HepG2 (cell line): ENCODE measurements around the gene PLEKHA6. TPM values are rescaled to one million over a fixed set of nuclear protein-coding genes. Genes with fewer than 3 reads are reported as not detected.

ENCODE experiments used
- ATAD3A ChIP-seq: sonication (generic); formaldehyde crosslinking; IDR thresholded peaks from 2 replicates; pipeline ENCODE4 v1.4.0; 2020; ENCODE audit warnings: missing genetic modification reagents
- IKZF1 ChIP-seq: fragments of 450-650 bp; IDR thresholded peaks from 2 replicates; pipeline ENCODE4 v1.7.1; 2016
- JUND ChIP-seq: sonication (generic); formaldehyde crosslinking; IDR thresholded peaks from 2 replicates; pipeline ENCODE4 v1.8.0; 2022; ENCODE audit warnings: mild to moderate bottlenecking, missing genetic modification reagents
- KLF11 ChIP-seq: IDR thresholded peaks from 2 replicates; pipeline ENCODE4 v1.6.1; 2016; ENCODE audit warnings: missing compliant biosample characterization
- KMT2A ChIP-seq: sonication (generic); formaldehyde crosslinking; IDR thresholded peaks from 2 replicates; pipeline ENCODE4 v1.4.0; 2020; ENCODE audit warnings: missing genetic modification reagents
- LCORL ChIP-seq, 2 experiments: fragments of 450-650 bp in 1 of 2; sonication (generic) in 1 of 2; formaldehyde crosslinking in 1 of 2; IDR thresholded peaks; 2 replicates each; pipeline versions ENCODE4 v1.5.0 to v1.6.1; 2017 to 2020; ENCODE audit warnings: antibody characterized with exemption in 1 of 2, missing genetic modification reagents in 1 of 2
- MXI1 ChIP-seq: IDR thresholded peaks from 3 replicates; pipeline ENCODE4 v1.6.1; 2012; ENCODE audit warnings: low read depth, low read length, inconsistent platforms, borderline replicate concordance
- NFATC3 ChIP-seq: sonication (generic); formaldehyde crosslinking; IDR thresholded peaks from 2 replicates; pipeline ENCODE4 v1.5.1; 2020; ENCODE audit warnings: mild to moderate bottlenecking, missing genetic modification reagents
- ZBTB38 ChIP-seq: sonication (generic); formaldehyde crosslinking; IDR thresholded peaks from 2 replicates; pipeline ENCODE4 v1.5.1; 2020; ENCODE audit warnings: mild to moderate bottlenecking, missing genetic modification reagents
- ZMYM2 ChIP-seq: sonication (generic); formaldehyde crosslinking; IDR thresholded peaks from 2 replicates; pipeline ENCODE4 v1.8.0; 2022; ENCODE audit warnings: mild to moderate bottlenecking, missing genetic modification reagents
- ZNF17 ChIP-seq: sonication (generic); formaldehyde crosslinking; IDR thresholded peaks from 2 replicates; pipeline ENCODE4 v1.5.0; 2020; ENCODE audit warnings: mild to moderate bottlenecking, missing genetic modification reagents
- ZNF335 ChIP-seq: sonication (generic); formaldehyde crosslinking; IDR thresholded peaks from 2 replicates; pipeline ENCODE4 v1.4.0; 2020; ENCODE audit warnings: missing genetic modification reagents
- ZNF510 ChIP-seq: sonication (generic); formaldehyde crosslinking; IDR thresholded peaks from 2 replicates; pipeline ENCODE4 v1.4.0; 2020; ENCODE audit warnings: low read depth, mild to moderate bottlenecking, missing genetic modification reagents
- ZNF792 ChIP-seq: IDR thresholded peaks from 2 replicates; pipeline ENCODE4 v1.6.1; 2016
- ZNF850 ChIP-seq: sonication (generic); formaldehyde crosslinking; conservative IDR thresholded peaks from 2 replicates; pipeline ENCODE4 v1.9.0; 2021; ENCODE audit warnings: mild to moderate bottlenecking, missing genetic modification reagents
- polyA plus RNA-seq, 8 experiments: library from polyadenylated mRNA; depleted of rRNA in 3 of 8; stranded (reverse) in 7 of 8; unstranded in 1 of 8; fragments of >200 nt; fragmentation: Illumina TruSeq in 4 of 8; extraction: Trizol in 4 of 8; gene quantifications; 2 replicates each; pipeline versions ENCODE4 v1.2.1 to v1.2.3, GENCODE V29; 2011 to 2016; ENCODE audit warnings: low read depth in 4 of 8, missing spikeins in 1 of 8, mixed read lengths in 1 of 8; ENCODE audit not compliant: insufficient read depth in 1 of 8
- total RNA-seq, 5 experiments: library from RNA; depleted of rRNA; stranded (reverse); fragments of >200 nt; fragmentation: Illumina TruSeq; extraction: Trizol; gene quantifications; 2 replicates each; pipeline ENCODE4 v1.2.3, GENCODE V29; 2016; ENCODE audit warnings: low read depth in 1 of 5
- TF ChIP-seq, protein P1 (sequence below): fragments of 450-650 bp; IDR thresholded peaks from 2 replicates; pipeline ENCODE4 v1.6.1; 2017; ENCODE audit warnings: mild to moderate bottlenecking
- TF ChIP-seq, protein P2 (sequence below): sonication (generic); formaldehyde crosslinking; IDR thresholded peaks from 2 replicates; pipeline ENCODE4 v1.5.0; 2020; ENCODE audit warnings: missing genetic modification reagents
- TF ChIP-seq, protein P3 (sequence below): IDR thresholded peaks from 2 replicates; pipeline ENCODE4 v1.6.1; 2016; ENCODE audit warnings: missing compliant biosample characterization, missing genetic modification reagents, borderline replicate concordance
- TF ChIP-seq, protein P4 (sequence below), 2 experiments: sonication (generic) in 1 of 2; formaldehyde crosslinking in 1 of 2; IDR thresholded peaks; 2 replicates each; pipeline versions ENCODE4 v1.4.0 to v1.6.1; 2018 to 2020; ENCODE audit warnings: missing genetic modification reagents in 2 of 2, borderline replicate concordance in 1 of 2, low read depth in 1 of 2, mild to moderate bottlenecking in 1 of 2, missing biosample characterization in 1 of 2

Gene PLEKHA6
- total and polyA plus RNA-seq, 2 of the 13 experiments (the other 11 are each of a cell fraction or from before 2014, with no cell fraction given): 5.3 to 11.4 TPM

DNA sequence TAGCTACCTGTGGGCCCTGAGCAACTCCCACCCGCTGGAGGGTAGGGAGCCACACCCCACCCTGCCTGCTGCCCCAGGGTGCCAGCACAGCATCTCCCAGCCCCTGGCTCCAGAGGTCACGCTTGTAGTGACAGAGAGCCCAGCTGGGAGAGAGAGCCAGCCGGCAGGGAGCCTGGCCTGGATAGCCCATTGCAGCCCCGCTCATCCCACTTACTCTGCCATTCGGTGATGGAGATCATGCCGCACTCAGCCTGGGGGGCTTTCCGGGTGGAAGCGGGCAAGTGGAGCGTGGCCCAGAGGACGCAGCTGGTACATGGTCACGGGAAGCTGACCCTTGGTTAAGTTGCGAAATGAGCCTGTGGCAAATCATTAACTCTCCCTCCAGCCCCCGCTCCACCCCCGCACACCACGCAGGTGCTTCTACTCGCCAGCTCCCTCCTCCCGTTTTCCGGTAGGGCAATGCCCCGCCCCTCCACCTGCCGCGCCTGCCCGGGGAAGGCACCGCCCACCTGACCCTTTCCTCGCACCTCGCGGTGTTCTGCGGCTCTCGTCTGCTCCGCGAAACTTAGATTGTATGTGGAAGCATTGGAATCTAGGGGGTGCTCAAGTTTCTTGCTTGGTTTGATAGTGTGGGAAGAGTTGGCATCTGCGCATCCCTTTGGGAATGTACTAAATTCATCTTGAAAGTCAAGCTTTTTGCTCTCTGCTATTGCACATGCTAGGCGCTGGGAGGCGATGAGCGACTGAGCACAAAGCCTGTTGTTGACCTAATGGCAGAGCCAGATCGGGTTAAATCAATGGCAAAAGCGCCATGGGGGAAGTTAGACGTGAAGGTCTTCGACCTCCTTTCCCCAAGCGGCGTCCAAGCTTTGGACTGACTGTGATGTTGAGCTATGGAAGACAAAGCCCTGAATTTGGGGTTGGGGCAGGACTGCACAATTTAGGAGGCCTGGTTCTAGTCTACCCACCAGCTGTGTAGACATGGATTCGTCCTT is 145.8 kb downstream of the PLEKHA6 start, which contains the start of gene GOLT1A (continued):
- TF ChIP-seq LCORL (IDR thresholded peaks at IDR 0.05): no peak
- TF ChIP-seq LCORL (CRISPR knock-in tag; IDR thresholded peaks at IDR 0.05): 0 out of 2 replicates have a peak, but pooled peaks have one; percentile 27
- no peak for TF ChIP-seq ZNF335 (CRISPR knock-in tag)
- peak; percentile 93 for TF ChIP-seq KLF11 (CRISPR knock-in tag)
- TF ChIP-seq, protein P1, sequence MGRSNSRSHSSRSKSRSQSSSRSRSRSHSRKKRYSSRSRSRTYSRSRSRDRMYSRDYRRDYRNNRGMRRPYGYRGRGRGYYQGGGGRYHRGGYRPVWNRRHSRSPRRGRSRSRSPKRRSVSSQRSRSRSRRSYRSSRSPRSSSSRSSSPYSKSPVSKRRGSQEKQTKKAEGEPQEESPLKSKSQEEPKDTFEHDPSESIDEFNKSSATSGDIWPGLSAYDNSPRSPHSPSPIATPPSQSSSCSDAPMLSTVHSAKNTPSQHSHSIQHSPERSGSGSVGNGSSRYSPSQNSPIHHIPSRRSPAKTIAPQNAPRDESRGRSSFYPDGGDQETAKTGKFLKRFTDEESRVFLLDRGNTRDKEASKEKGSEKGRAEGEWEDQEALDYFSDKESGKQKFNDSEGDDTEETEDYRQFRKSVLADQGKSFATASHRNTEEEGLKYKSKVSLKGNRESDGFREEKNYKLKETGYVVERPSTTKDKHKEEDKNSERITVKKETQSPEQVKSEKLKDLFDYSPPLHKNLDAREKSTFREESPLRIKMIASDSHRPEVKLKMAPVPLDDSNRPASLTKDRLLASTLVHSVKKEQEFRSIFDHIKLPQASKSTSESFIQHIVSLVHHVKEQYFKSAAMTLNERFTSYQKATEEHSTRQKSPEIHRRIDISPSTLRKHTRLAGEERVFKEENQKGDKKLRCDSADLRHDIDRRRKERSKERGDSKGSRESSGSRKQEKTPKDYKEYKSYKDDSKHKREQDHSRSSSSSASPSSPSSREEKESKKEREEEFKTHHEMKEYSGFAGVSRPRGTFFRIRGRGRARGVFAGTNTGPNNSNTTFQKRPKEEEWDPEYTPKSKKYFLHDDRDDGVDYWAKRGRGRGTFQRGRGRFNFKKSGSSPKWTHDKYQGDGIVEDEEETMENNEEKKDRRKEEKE: no peak
- no peak for TF ChIP-seq NFATC3 (CRISPR knock-in tag)
- peak; percentile 96 for TF ChIP-seq ZNF510 (CRISPR knock-in tag)
- TF ChIP-seq KMT2A (CRISPR knock-in tag): peak; percentile 53; the same call in 1 of the 2 replicates
- TF ChIP-seq ATAD3A (CRISPR knock-in tag): no peak
- TF ChIP-seq, protein P2, sequence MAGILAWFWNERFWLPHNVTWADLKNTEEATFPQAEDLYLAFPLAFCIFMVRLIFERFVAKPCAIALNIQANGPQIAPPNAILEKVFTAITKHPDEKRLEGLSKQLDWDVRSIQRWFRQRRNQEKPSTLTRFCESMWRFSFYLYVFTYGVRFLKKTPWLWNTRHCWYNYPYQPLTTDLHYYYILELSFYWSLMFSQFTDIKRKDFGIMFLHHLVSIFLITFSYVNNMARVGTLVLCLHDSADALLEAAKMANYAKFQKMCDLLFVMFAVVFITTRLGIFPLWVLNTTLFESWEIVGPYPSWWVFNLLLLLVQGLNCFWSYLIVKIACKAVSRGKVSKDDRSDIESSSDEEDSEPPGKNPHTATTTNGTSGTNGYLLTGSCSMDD (CRISPR knock-in tag): no peak
- TF ChIP-seq, protein P3, sequence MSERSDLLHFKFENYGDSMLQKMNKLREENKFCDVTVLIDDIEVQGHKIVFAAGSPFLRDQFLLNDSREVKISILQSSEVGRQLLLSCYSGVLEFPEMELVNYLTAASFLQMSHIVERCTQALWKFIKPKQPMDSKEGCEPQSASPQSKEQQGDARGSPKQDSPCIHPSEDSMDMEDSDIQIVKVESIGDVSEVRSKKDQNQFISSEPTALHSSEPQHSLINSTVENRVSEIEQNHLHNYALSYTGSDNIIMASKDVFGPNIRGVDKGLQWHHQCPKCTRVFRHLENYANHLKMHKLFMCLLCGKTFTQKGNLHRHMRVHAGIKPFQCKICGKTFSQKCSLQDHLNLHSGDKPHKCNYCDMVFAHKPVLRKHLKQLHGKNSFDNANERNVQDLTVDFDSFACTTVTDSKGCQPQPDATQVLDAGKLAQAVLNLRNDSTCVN: 0 out of 2 replicates have a peak, but pooled peaks have one; percentile 20
- TF ChIP-seq IKZF1: no peak
- no peak; the same call in 1 of the 2 replicates for TF ChIP-seq ZNF792
- TF ChIP-seq JUND: no peak
- no peak for TF ChIP-seq ZNF850 (CRISPR knock-in tag)
- peak; percentile 80; the same call in 1 of the 2 replicates for TF ChIP-seq ZMYM2 (CRISPR knock-in tag)
- TF ChIP-seq ZNF17 (CRISPR knock-in tag): no peak
- peak; percentile 69; the same call in 1 of the 2 replicates for TF ChIP-seq ZBTB38
- peak; percentile 46; the same call in 1 of the 3 replicates for TF ChIP-seq MXI1
- TF ChIP-seq, protein P4, sequence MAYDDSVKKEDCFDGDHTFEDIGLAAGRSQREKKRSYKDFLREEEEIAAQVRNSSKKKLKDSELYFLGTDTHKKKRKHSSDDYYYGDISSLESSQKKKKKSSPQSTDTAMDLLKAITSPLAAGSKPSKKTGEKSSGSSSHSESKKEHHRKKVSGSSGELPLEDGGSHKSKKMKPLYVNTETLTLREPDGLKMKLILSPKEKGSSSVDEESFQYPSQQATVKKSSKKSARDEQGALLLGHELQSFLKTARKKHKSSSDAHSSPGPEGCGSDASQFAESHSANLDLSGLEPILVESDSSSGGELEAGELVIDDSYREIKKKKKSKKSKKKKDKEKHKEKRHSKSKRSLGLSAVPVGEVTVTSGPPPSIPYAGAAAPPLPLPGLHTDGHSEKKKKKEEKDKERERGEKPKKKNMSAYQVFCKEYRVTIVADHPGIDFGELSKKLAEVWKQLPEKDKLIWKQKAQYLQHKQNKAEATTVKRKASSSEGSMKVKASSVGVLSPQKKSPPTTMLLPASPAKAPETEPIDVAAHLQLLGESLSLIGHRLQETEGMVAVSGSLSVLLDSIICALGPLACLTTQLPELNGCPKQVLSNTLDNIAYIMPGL (CRISPR knock-in tag; IDR thresholded peaks at IDR 0.05; ENCODE audit: borderline replicate concordance in 1 of 2, low read depth in 1 of 2): peak; percentile 85 to 90
